ENCODE measurements around the gene SLC35B2. TPM values are rescaled to one million over a fixed set of nuclear protein-coding genes. Genes with fewer than 3 reads are reported as not detected.

Gene SLC35B2
- total and polyA plus RNA-seq, 12 donors = 12.7 to 79.8 (median 55.6) TPM

GRCh38 chr6:44228836-44229235 lies 28.5 kb downstream of the SLC35B2 start:
- Histone ChIP-seq H3K27me3 (no peaks in the 10 kb centered on the region), H3K36me3 (replicated peaks in 1 of 2) (peaks cover 0 to 36% of the 10 kb centered on the region in 2 donors), H3K4me3 (peak overlapping the region in 1 of 4 donors; percentile 9), H3K27ac (peak overlapping the region; percentile 35 to 90 (median 52)), H3K9me3 (replicated peaks in 1 of 3) (no peaks in the 10 kb centered on the region), H3K4me1 (replicated peaks in 1 of 2) (peaks cover 65 to 85% of the 10 kb centered on the region in 2 donors)
- no peak for TF ChIP-seq POLR2A (IDR thresholded peaks at IDR 0.05)
- no peak for TF ChIP-seq CTCF (IDR thresholded peaks at IDR 0.05)
- intact Hi-C loops (cut with DNase I) = no loop called here
- no peak for DNase-seq
- WGBS, 4 donors = 43 to 63% (median 47%) methylated on average over 5 of the region's 5 CpGs

GRCh38 chr6:44228433-44228832 lies 28.9 kb downstream of the SLC35B2 start:
- Histone ChIP-seq H3K4me1 (replicated peaks in 1 of 2) (peaks cover 64 to 85% of the 10 kb centered on the region in 2 donors), H3K27ac (peak overlapping the region; percentile 35 to 90 (median 52))
- 61 to 100% (median 73%) methylated on average over 2 to 7 of the region's 7 CpGs for WGBS, 4 donors

GRCh38 chr6:44228031-44228430 lies 29.3 kb downstream of the SLC35B2 start:
- TF ChIP-seq CTCF (IDR thresholded peaks at IDR 0.05) (no peak), POLR2A (IDR thresholded peaks at IDR 0.05) (no peak)
- 77 to 93% (median 91%) methylated on average over 5 to 6 of the region's 6 CpGs for WGBS, 4 donors
- peaks cover 64 to 82% of the 10 kb centered on the region in 2 donors for H3K4me1 ChIP-seq (replicated peaks in 1 of 2)
- no peaks in the 10 kb centered on the region for H3K27me3 ChIP-seq
- peaks cover 0 to 33% of the 10 kb centered on the region in 2 donors for H3K36me3 ChIP-seq (replicated peaks in 1 of 2)
- peak in 1 of 7 donors; percentile 50 for DNase-seq
- intact Hi-C loops (cut with DNase I) = no loop called here
- peak overlapping the region in 4 of 5 donors; percentile 48 to 90 (median 70) for H3K27ac ChIP-seq
- no peaks in the 10 kb centered on the region for H3K9me3 ChIP-seq (replicated peaks in 1 of 3)
- peak overlapping the region in 1 of 4 donors; percentile 44 for H3K4me3 ChIP-seq

More at GRCh38 chr6:44228433-44228832, 28.9 kb downstream of the SLC35B2 start:
- DNase-seq = peak in 2 of 7 donors; percentile 34 to 56
- Histone ChIP-seq H3K4me3 (no peak overlapping the region), H3K9me3 (replicated peaks in 1 of 3) (no peaks in the 10 kb centered on the region), H3K27me3 (no peaks in the 10 kb centered on the region), H3K36me3 (replicated peaks in 1 of 2) (peaks cover 0 to 36% of the 10 kb centered on the region in 2 donors)
- intact Hi-C loops (cut with DNase I) = no loop called here
- TF ChIP-seq CTCF (IDR thresholded peaks at IDR 0.05) (no peak), POLR2A (IDR thresholded peaks at IDR 0.05) (no peak)

GRCh38 chr6:44227148-44227793 lies 30.1 kb downstream of the SLC35B2 start:
- Histone ChIP-seq H3K27me3 (no peaks in the 10 kb centered on the region), H3K27ac (peak overlapping the region in 4 of 5 donors; percentile 48 to 90 (median 70)), H3K9me3 (replicated peaks in 1 of 3) (no peaks in the 10 kb centered on the region), H3K4me1 (replicated peaks in 1 of 2) (peaks cover 71 to 85% of the 10 kb centered on the region in 2 donors), H3K4me3 (peak overlapping the region in 1 of 4 donors; percentile 44), H3K36me3 (replicated peaks in 1 of 2) (peaks cover 0 to 26% of the 10 kb centered on the region in 2 donors)
- TF ChIP-seq POLR2A (IDR thresholded peaks at IDR 0.05) = no peak
- no peak for TF ChIP-seq CTCF (IDR thresholded peaks at IDR 0.05)
- peak in 3 of 7 donors; percentile 28 to 68 (median 30) for DNase-seq
- 49 to 60% (median 53%) methylated on average over 2 to 7 of the region's 7 CpGs for WGBS, 4 donors
- intact Hi-C loops (cut with DNase I) = no loop called here
